ENCODE measurements around the gene LRRC63.
"Not testable (repeated sequence)": the region's sequence is repeated elsewhere in the genome, so short reads cannot be mapped to it uniquely, and the experiment has no call there.

LRRC63 gene, protein sequence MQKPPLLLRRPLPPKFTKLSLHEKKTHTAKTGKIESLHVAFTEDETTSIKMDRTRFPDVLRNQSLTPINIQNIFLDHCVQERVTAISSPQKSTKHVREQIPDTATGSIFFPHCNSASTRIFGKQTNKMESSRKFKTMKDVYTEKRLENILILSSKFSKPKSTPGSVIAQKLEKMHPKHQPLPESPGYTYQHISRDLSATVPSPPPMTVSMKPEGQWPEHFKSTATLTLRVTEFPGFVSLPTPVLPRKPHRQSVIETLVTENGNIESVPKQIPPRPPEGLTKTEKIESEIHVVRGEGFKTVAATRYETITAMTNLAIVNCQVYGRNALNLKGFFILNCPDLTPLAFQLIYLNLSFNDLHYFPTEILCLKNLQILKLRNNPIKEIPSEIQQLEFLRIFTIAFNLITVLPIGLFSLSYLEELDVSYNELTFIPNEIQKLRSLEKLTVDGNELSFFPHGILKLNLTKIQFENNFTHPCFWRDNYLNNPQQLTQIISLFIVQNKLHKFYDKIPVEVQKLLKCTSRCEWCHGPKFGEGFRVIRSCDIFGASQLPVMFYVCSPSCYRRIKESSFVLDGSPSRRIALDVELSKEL

DNA sequence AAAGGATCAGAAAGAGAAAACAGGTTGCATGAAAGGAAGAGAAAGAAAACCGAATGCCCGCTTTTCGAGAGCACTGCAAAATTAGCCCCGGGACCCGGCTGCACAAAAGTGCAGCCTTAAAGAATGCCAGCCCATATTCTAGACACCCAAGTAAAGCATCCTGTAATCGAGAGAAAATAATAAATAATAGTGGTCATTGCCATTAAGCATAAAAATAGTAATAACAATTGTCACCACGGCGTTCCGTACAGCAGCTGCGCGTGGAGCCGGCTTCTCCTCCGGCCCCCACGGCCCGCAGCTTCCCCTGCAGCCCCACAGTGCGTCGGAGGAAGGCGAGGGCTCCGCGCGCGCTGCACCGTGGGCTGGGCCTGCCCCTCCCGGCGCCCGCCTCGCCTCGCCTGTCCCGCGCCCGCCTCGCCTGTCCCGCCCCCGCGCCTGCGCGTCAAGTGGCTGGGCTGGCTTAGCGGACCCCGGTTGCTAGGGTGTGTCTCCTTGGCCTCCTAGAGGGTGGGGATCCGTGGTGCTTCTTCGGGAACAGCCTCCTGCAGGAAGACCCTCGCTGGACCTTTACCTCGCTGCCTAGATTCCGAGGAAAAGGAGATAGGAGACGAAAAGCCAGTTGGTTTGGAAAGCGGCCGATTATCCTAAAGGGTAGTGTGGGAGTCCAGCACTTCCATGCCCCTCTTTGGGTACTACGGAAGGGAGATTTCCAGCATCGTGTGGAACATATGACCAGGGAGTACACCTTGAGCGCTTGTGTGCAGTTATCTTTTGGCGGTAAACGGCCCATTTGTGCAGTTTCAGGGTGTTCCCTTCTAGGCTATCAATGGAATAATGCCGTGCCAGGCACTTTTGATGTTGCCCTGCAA, at the start of gene LRRC63:
Gene LRRC63 (plus strand): TSS at position 446 of the 869 bp plus-strand sequence. CDS start 1,107 bp downstream, outside the sequence.
- TF ChIP-seq, protein P1, sequence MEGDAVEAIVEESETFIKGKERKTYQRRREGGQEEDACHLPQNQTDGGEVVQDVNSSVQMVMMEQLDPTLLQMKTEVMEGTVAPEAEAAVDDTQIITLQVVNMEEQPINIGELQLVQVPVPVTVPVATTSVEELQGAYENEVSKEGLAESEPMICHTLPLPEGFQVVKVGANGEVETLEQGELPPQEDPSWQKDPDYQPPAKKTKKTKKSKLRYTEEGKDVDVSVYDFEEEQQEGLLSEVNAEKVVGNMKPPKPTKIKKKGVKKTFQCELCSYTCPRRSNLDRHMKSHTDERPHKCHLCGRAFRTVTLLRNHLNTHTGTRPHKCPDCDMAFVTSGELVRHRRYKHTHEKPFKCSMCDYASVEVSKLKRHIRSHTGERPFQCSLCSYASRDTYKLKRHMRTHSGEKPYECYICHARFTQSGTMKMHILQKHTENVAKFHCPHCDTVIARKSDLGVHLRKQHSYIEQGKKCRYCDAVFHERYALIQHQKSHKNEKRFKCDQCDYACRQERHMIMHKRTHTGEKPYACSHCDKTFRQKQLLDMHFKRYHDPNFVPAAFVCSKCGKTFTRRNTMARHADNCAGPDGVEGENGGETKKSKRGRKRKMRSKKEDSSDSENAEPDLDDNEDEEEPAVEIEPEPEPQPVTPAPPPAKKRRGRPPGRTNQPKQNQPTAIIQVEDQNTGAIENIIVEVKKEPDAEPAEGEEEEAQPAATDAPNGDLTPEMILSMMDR (IDR thresholded peaks at IDR 0.05; ENCODE audit: insufficient read depth, low read depth, low read length, missing control alignments) = no peak
- peak within 1 kb of the TSS; percentile 13 for H3K4me3 ChIP-seq (ENCODE audit: low read length)
- peak; percentile 46 for DNase-seq (ENCODE audit: low read depth)

DNA sequence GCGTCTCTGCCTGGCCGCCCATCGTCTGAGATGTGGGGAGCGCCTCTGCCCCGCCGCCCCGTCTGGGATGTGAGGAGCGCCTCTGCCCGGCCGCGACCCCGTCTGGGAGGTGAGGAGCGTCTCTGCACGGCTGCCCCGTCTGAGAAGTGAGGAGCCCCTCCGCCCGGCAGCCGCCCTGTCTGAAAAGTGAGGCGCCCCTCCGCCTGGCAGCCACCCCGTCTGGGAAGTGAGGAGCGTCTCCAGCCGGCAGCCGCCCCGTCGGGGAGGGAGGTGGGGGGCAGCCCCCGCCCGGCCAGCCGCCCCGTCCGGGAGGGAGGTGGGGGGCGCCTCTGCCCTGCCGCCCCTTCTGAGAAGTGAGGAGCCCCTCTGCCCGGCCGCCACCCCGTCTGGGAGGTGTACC, 49.0 kb upstream of the LRRC63 start:
- not testable (repeated sequence) for H3K4me3 ChIP-seq (ENCODE audit: low read length); DNase-seq (ENCODE audit: low read depth)

DNA sequence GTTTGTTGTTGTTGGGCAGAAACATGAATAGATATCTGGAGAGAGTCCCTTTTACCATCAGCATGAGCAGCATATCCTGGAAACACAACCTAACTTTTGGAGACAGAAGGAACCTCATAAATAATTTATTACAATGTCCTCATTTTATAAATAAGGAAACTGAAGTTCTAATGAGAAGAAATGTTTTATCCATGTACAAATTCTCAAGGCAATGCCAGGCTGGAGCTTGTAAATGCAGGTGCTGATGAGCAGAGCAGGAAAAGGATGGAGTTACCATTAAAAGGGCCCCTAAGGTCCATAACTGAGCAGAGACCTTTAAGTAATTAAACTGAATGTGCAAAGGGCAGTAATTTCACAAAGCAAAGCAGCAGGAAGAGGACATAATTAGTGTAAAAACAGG, 47.1 kb upstream of the LRRC63 start:
- DNase-seq (ENCODE audit: low read depth) = no peak
- TF ChIP-seq, protein P1 (IDR thresholded peaks at IDR 0.05; ENCODE audit: insufficient read depth, low read depth, low read length, missing control alignments) = no peak
- no peak overlapping the region for H3K4me3 ChIP-seq (ENCODE audit: low read length)

DNA sequence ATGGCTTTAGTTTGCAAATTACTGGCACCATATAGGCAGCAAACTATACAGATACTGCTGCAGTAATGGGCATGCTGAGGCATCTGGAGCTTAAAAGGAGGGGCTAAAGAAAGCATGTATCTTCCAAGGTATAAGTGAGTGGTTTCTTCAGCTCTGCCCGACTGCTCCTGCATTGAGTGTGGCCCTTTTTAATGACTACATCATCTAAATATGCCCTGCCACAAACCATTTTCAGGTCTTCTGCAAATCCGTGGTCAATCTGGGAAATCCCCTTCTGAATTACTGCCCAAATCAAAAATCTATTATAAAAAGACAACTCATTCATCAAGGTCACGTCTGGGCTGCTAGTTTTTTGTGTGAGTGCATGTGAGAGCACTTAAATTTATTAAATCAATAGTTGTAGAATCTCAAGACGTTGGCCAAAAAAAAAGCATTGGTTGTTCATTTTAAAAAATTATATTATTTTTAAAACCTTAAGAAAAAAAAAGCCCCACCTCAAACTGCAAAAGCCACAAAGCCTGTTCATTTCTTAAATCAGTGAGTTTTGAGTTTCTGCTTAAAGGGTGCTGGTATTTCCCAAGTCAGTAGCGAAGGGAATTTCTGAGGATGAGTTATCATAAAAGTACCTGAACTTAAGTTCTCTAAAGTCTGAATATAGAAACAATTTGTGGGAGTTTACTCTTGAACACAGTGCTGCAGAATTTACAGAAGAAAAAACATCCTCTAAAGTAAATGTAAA, 46.1 kb upstream of the LRRC63 start:
- peak; percentile 17 for DNase-seq (ENCODE audit: low read depth)
- TF ChIP-seq, protein P1 (IDR thresholded peaks at IDR 0.05; ENCODE audit: insufficient read depth, low read depth, low read length, missing control alignments) = no peak
- no peak overlapping the region for H3K4me3 ChIP-seq (ENCODE audit: low read length)

DNA sequence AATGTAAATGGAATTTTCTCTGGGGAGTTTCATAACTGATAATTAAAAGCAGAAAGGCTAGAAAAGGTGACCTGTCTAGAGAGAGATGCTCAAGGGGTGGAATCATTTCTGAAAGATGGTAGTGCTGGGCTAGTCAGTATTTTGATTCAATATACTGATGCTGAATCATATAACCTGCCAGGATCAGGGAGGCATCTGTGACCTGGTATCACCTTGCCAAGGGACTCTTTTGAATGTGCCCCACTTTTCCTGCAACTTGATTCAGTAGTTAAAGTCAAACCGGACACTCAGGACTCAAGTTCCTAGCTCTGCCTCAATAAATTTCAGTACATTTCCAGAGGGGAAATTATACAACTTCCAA, 45.5 kb upstream of the LRRC63 start:
- H3K4me3 ChIP-seq (ENCODE audit: low read length) = no peak overlapping the region
- DNase-seq (ENCODE audit: low read depth) = no peak
- TF ChIP-seq, protein P1 (IDR thresholded peaks at IDR 0.05; ENCODE audit: insufficient read depth, low read depth, low read length, missing control alignments) = no peak

DNA sequence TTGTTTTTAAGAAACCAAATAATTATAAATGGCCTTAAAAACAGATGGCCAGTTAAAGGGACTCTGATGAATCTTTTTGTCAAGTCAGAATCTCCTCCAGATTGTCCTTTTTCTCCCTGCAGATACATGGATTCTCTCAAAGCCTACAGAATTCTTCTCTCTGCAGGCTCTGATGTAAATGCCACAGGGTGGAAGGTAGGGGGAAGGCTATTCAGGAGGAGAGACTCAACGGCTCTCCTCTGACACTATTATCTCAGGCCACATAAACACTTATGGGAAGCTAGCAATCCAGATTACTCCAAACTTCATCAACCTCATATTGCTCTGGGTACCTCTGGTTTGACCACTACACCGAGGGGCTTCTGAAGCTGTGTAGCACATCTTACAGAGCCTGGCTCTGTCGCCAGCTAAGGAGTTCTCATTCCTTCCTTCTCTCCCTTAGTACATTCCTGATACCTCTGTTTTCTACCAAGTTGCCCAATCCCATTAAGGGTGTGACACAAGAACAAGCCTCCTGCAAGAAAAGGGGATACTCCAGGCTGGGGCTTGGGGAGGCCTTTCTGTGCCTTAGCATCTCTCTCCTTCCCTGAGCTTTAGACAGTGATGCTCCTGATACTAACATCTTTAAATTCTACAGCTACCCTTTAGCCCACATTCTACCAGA, 44.6 kb upstream of the LRRC63 start:
- H3K4me3 ChIP-seq (ENCODE audit: low read length) = no peak overlapping the region
- TF ChIP-seq, protein P1 (IDR thresholded peaks at IDR 0.05; ENCODE audit: insufficient read depth, low read depth, low read length, missing control alignments) = no peak
- no peak for DNase-seq (ENCODE audit: low read depth)

All from epithelial cell of esophagus (primary cell).